Measurements from ENCODE around the gene CNTNAP2. TPM values are rescaled to one million over a fixed set of nuclear protein-coding genes. Genes with fewer than 3 reads are reported as not detected.

Gene CNTNAP2
- total RNA-seq, 1 donor from 2014 or later: 2.2 TPM

- no peak overlapping the region for H3K4me3 ChIP-seq
- no peaks in the 10 kb centered on the region for H3K4me1 ChIP-seq
- TF ChIP-seq POLR2A (IDR thresholded peaks at IDR 0.05) (no peak), POLR2AphosphoS5 (IDR thresholded peaks at IDR 0.05; ENCODE audit: insufficient read depth in 1 of 2, low read depth in 1 of 2) (no peak)
- TF ChIP-seq, protein P1, sequence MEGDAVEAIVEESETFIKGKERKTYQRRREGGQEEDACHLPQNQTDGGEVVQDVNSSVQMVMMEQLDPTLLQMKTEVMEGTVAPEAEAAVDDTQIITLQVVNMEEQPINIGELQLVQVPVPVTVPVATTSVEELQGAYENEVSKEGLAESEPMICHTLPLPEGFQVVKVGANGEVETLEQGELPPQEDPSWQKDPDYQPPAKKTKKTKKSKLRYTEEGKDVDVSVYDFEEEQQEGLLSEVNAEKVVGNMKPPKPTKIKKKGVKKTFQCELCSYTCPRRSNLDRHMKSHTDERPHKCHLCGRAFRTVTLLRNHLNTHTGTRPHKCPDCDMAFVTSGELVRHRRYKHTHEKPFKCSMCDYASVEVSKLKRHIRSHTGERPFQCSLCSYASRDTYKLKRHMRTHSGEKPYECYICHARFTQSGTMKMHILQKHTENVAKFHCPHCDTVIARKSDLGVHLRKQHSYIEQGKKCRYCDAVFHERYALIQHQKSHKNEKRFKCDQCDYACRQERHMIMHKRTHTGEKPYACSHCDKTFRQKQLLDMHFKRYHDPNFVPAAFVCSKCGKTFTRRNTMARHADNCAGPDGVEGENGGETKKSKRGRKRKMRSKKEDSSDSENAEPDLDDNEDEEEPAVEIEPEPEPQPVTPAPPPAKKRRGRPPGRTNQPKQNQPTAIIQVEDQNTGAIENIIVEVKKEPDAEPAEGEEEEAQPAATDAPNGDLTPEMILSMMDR (IDR thresholded peaks at IDR 0.05): no peak
- intact Hi-C loops (cut with DNase I): no loop called here
- no peak for DNase-seq (ENCODE audit: extremely low spot score in 2 of 2)
- H3K36me3 ChIP-seq: no peaks in the 10 kb centered on the region
- no peak overlapping the region for H3K27ac ChIP-seq
- H3K27me3 ChIP-seq: no peaks in the 10 kb centered on the region
- no peaks in the 10 kb centered on the region for H3K9me3 ChIP-seq
Observed at GRCh38 chr7:147803606-147804005, 1687.0 kb downstream of the CNTNAP2 start.

DNA sequence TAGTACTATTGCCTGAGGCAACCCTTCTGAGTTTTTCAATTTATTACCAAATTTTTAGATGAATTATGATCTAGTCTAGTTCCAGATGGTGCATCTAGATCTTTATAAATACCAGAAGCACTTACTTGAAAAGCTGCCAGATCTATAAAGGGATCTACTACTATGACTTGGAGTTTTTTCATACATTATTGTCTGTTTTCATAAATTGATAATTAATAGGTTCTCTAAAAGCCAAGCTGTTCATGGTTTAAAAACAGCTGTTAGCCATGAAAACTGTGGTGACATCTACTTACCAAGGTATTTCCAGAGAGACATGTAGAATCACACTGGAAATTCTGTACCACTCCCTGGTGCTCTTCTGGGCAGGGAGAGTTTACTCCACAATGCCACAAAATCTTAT is 1687.4 kb downstream of the CNTNAP2 start:
- Histone ChIP-seq H3K27me3 (no peaks in the 10 kb centered on the region), H3K4me1 (no peaks in the 10 kb centered on the region), H3K27ac (no peak overlapping the region), H3K36me3 (no peaks in the 10 kb centered on the region), H3K9me3 (no peaks in the 10 kb centered on the region), H3K4me3 (no peak overlapping the region)
- DNase-seq (ENCODE audit: extremely low spot score in 2 of 2): no peak
- intact Hi-C loops (cut with DNase I): no loop called here
- TF ChIP-seq POLR2A (IDR thresholded peaks at IDR 0.05): no peak
- TF ChIP-seq POLR2AphosphoS5 (IDR thresholded peaks at IDR 0.05; ENCODE audit: insufficient read depth in 1 of 2, low read depth in 1 of 2): no peak
- TF ChIP-seq, protein P1 (IDR thresholded peaks at IDR 0.05): no peak

GRCh38 chr7:147805996-147806576 is 1689.5 kb downstream of the CNTNAP2 start:
- Histone ChIP-seq H3K27me3 (no peaks in the 10 kb centered on the region), H3K9me3 (no peaks in the 10 kb centered on the region), H3K36me3 (no peaks in the 10 kb centered on the region), H3K4me1 (no peaks in the 10 kb centered on the region), H3K4me3 (no peak overlapping the region), H3K27ac (no peak overlapping the region)
- DNase-seq (ENCODE audit: extremely low spot score in 2 of 2): no peak
- TF ChIP-seq, protein P1 (IDR thresholded peaks at IDR 0.05): no peak
- TF ChIP-seq POLR2AphosphoS5 (IDR thresholded peaks at IDR 0.05; ENCODE audit: insufficient read depth in 1 of 2, low read depth in 1 of 2) (no peak), POLR2A (IDR thresholded peaks at IDR 0.05) (no peak)
- intact Hi-C loops (cut with DNase I): no loop called here

DNA sequence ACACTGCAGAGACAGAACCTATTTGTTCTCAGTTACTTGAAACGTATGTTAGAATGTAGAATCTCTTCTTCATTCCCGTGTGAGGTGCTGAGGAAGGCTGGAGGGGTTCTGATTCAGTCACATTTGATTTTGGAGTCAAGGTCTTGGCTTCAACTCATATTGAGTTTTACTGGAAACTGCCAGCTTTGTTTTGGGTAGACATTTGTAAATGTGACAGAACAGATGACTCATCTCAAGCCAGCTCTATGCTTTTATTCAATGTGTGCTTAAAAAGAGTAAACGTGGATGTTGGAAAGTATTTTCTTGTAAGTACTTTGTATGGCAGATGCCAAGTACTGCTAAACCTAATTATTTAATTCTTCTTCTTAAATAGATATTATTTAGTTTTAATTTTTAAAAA is 1693.2 kb downstream of the CNTNAP2 start:
- no peaks in the 10 kb centered on the region for H3K9me3 ChIP-seq
- H3K27me3 ChIP-seq: no peaks in the 10 kb centered on the region
- no peaks in the 10 kb centered on the region for H3K36me3 ChIP-seq
- DNase-seq (ENCODE audit: extremely low spot score in 2 of 2): no peak
- TF ChIP-seq, protein P1 (IDR thresholded peaks at IDR 0.05): no peak
- TF ChIP-seq POLR2A (IDR thresholded peaks at IDR 0.05) (no peak), POLR2AphosphoS5 (IDR thresholded peaks at IDR 0.05; ENCODE audit: insufficient read depth in 1 of 2, low read depth in 1 of 2) (no peak)
- no peak overlapping the region for H3K4me3 ChIP-seq
- H3K27ac ChIP-seq: no peak overlapping the region
- intact Hi-C loops (cut with DNase I): no loop called here
- no peaks in the 10 kb centered on the region for H3K4me1 ChIP-seq

GRCh38 chr7:147810269-147810668 is 1693.7 kb downstream of the CNTNAP2 start:
- intact Hi-C loops (cut with DNase I): no loop called here
- H3K9me3 ChIP-seq: no peaks in the 10 kb centered on the region
- no peak for DNase-seq (ENCODE audit: extremely low spot score in 2 of 2)
- no peaks in the 10 kb centered on the region for H3K36me3 ChIP-seq
- TF ChIP-seq, protein P1 (IDR thresholded peaks at IDR 0.05): no peak
- no peak for TF ChIP-seq POLR2A (IDR thresholded peaks at IDR 0.05)
- TF ChIP-seq POLR2AphosphoS5 (IDR thresholded peaks at IDR 0.05; ENCODE audit: insufficient read depth in 1 of 2, low read depth in 1 of 2): no peak
- no peak overlapping the region for H3K27ac ChIP-seq
- no peaks in the 10 kb centered on the region for H3K27me3 ChIP-seq
- H3K4me3 ChIP-seq: no peak overlapping the region
- no peaks in the 10 kb centered on the region for H3K4me1 ChIP-seq
